B cell (primary cell): ENCODE measurements around the gene ZNF304. TPM values are rescaled to one million over a fixed set of nuclear protein-coding genes. Genes with fewer than 3 reads are reported as not detected.
A peak's percentile ranks its signal among the peaks of the same experiment; 100 is the strongest.

Experiments
- ATAC-seq: fragments of 200-7000 bp; cut with Tn5 transposase; one replicate; pipeline ENCODE4 v1.10.0; 2021; ENCODE audit warnings: low read depth, mild to moderate bottlenecking, moderate number of reproducible peaks, moderate library complexity
- CTCF ChIA-PET: fragments of 350-600 bp; sonication (Branson Sonifier 250); formaldehyde crosslinking; loops from one replicate; lab custom pipeline; 2021; ENCODE audit warnings: antibody characterized with exemption, inconsistent platforms; lab: Charles Lee
- POLR2A ChIA-PET: fragments of 350-600 bp; sonication (Branson Sonifier 250); formaldehyde crosslinking; loops from one replicate; lab custom pipeline; 2021; ENCODE audit warnings: antibody characterized with exemption; lab: Charles Lee
- DNase-seq: peaks from one replicate; pipeline ENCODE4 v3.0.0; 2013
- H2AFZ ChIP-seq: 2 replicates; pipeline ENCODE4 v1.6.1; 2012; ENCODE audit warnings: mild to moderate bottlenecking, low read depth, low read length; ENCODE audit not compliant: insufficient read depth, poor library complexity, severe bottlenecking
- H3K27ac ChIP-seq, 2 donors: 1 replicate in 1 of 2; 2 replicates in 1 of 2; pipeline ENCODE4 v1.5.1; 2012 to 2013; ENCODE audit warnings: low read length in 2 of 2, mild to moderate bottlenecking in 2 of 2, moderate library complexity in 1 of 2
- H3K27me3 ChIP-seq, 4 experiments: fragments of 200-600 bp in 1 of 4; sonication (generic) in 1 of 4; replicated peaks in 1 of 4; 1 replicate in 2 of 4; 2 replicates in 2 of 4; pipeline versions ENCODE4 v1.6.1 to v1.7.0; 2013 to 2016; ENCODE audit warnings: low read length in 3 of 4, mild to moderate bottlenecking in 2 of 4, mixed read lengths in 1 of 4, moderate library complexity in 1 of 4; ENCODE audit not compliant: insufficient read depth in 4 of 4, control insufficient read depth in 3 of 4; ENCODE audit errors: control extremely low read depth in 1 of 4
- H3K36me3 ChIP-seq, 2 experiments: replicated peaks in 1 of 2; 1 replicate in 1 of 2; 2 replicates in 1 of 2; pipeline versions ENCODE4 v1.6.1 to v1.7.1; 2013; ENCODE audit warnings: low read length in 1 of 2; ENCODE audit not compliant: insufficient read depth in 2 of 2, control insufficient read depth in 1 of 2; ENCODE audit errors: control extremely low read depth in 1 of 2, extremely low read depth in 1 of 2
- H3K4me1 ChIP-seq, 2 donors: fragments of 200-600 bp in 1 of 2; sonication (generic) in 1 of 2; 1 replicate in 1 of 2; 2 replicates in 1 of 2; pipeline versions ENCODE4 v1.5.1 to v1.6.1; 2013 to 2017; ENCODE audit warnings: low read length in 2 of 2; ENCODE audit not compliant: control insufficient read depth in 2 of 2, insufficient read depth in 2 of 2
- H3K4me2 ChIP-seq: replicated peaks from 2 replicates; pipeline ENCODE3; 2012; ENCODE audit warnings: mild to moderate bottlenecking, low read depth, low read length; ENCODE audit not compliant: poor library complexity, severe bottlenecking
- H3K4me3 ChIP-seq, 5 experiments: fragments of 200-600 bp in 1 of 5; sonication (generic) in 1 of 5; 1 replicate in 3 of 5; 2 replicates in 2 of 5; pipeline versions ENCODE4 v1.5.1 to v1.7.0; 2011 to 2016; ENCODE audit warnings: low read length in 4 of 5, mild to moderate bottlenecking in 4 of 5, low read depth in 2 of 5, control low read depth in 1 of 5, moderate library complexity in 1 of 5; ENCODE audit not compliant: insufficient read depth in 1 of 5; ENCODE audit errors: control extremely low read depth in 1 of 5, extremely low read depth in 1 of 5
- H3K79me2 ChIP-seq: fragments of 200-600 bp; sonication (generic); one replicate; pipeline ENCODE4 v1.6.0; 2016; ENCODE audit warnings: low read length; ENCODE audit not compliant: control insufficient read depth, insufficient read depth
- H3K9ac ChIP-seq: fragments of 200-600 bp; sonication (generic); 2 replicates; pipeline ENCODE4 v1.6.1; 2017; ENCODE audit warnings: mild to moderate bottlenecking, low read length, moderate library complexity
- H3K9me3 ChIP-seq, 3 donors: one replicate each; pipeline versions ENCODE4 v1.6.1 to v1.7.1; 2013; ENCODE audit warnings: low read length in 2 of 3; ENCODE audit not compliant: control insufficient read depth in 2 of 3, insufficient read depth in 1 of 3; ENCODE audit errors: control extremely low read depth in 1 of 3
- H4K20me1 ChIP-seq: 2 replicates; pipeline ENCODE4 v1.6.0; 2012; ENCODE audit warnings: mild to moderate bottlenecking, low read length; ENCODE audit not compliant: insufficient read depth, control insufficient read depth, poor library complexity, severe bottlenecking
- H3K27ac Mint-ChIP-seq: one replicate; pipeline ENCODE4 v1.8.0; 2021; ENCODE audit warnings: mixed read lengths
- H3K27me3 Mint-ChIP-seq: one replicate; pipeline ENCODE4 v1.8.0; 2021; ENCODE audit warnings: mixed read lengths
- H3K4me1 Mint-ChIP-seq: one replicate; pipeline ENCODE4 v1.8.0; 2021; ENCODE audit warnings: mixed read lengths
- H3K4me3 Mint-ChIP-seq: one replicate; pipeline ENCODE4 v1.8.0; 2021; ENCODE audit warnings: mixed read lengths
- H3K9me3 Mint-ChIP-seq: one replicate; pipeline ENCODE4 v1.8.0; 2022; ENCODE audit warnings: mixed read lengths; ENCODE audit not compliant: insufficient read depth
- CTCF ChIP-seq: fragments of 200-600 bp; IDR thresholded peaks from one replicate; pipeline ENCODE4 v1.8.0; 2022; ENCODE audit warnings: antibody characterized with exemption, mild to moderate bottlenecking
- EZH2 ChIP-seq: IDR thresholded peaks from 2 replicates; pipeline ENCODE4 v1.6.1; 2012; ENCODE audit warnings: borderline replicate concordance, low read depth, mild to moderate bottlenecking, moderate library complexity, low read length; ENCODE audit not compliant: insufficient read depth, poor library complexity, severe bottlenecking
- WGBS: methylation state at CpG from one replicate; pipeline ENCODE4 v1.1.5; 2013; ENCODE audit warnings: missing lambda C conversion rate; ENCODE audit not compliant: insufficient coverage; 5-methylcytosine and 5-hydroxymethylcytosine counted together
- intact Hi-C: fragments of 100-400 bp; cut with micrococcal nuclease; formaldehyde crosslinking; loops from one replicate; pipeline ENCODE4 v1.10.0; 2022
- polyA plus RNA-seq: library from polyadenylated mRNA; depleted of rRNA; stranded (reverse); fragments of >200 nt; gene quantifications from 2 replicates; pipeline ENCODE4 v1.2.3, GENCODE V29; 2012
- total RNA-seq, 2 donors: library from RNA; stranded (reverse); fragments of 120-200 nt in 1 of 2; gene quantifications; 1 replicate in 1 of 2; 2 replicates in 1 of 2; pipeline versions ENCODE4 v1.2.3 to v1.2.4, GENCODE V29; 2013 to 2022

Gene ZNF304
- total and polyA plus RNA-seq, 2 donors (not counting 1 experiment from before 2014, with no cell fraction given) = 5.0 to 16.2 TPM

- peaks cover 0 to 21% (median 13%) of the 10 kb centered on the region in 4 experiments for H3K27me3 ChIP-seq
- H3K9me3 Mint-ChIP-seq = peaks cover 3% of the 10 kb centered on the region
- POLR2A ChIA-PET = interaction anchor here (0.6 to 0.9 kb wide), 3 partner anchors 23 to 40 kb away, joined by 4 read pairs; partner anchors contain the start of gene ZNF460
- peaks cover 34% of the 10 kb centered on the region for H3K79me2 ChIP-seq
- peak within 1 kb of the TSS; percentile 96 for H3K4me2 ChIP-seq
- peaks cover 0 to 9% (median 2%) of the 10 kb centered on the region in 3 donors for H3K9me3 ChIP-seq
- peaks cover 19 to 23% of the 10 kb centered on the region in 2 donors for H3K4me1 ChIP-seq
- H3K4me1 Mint-ChIP-seq = peaks cover 32% of the 10 kb centered on the region
- H2AFZ ChIP-seq = peak within 1 kb of the TSS; percentile 93
- peaks cover 0 to 20% of the 10 kb centered on the region in 2 experiments for H3K36me3 ChIP-seq
- H3K27me3 Mint-ChIP-seq = peaks cover 24% of the 10 kb centered on the region
- no peaks in the 10 kb centered on the region for H4K20me1 ChIP-seq
- peak; percentile 96 for DNase-seq
- peak within 1 kb of the TSS; percentile 96 for H3K27ac Mint-ChIP-seq
- H3K4me3 Mint-ChIP-seq = peak within 1 kb of the TSS; percentile 93
- H3K27ac ChIP-seq = peak within 1 kb of the TSS; percentile 85 to 89
- H3K4me3 ChIP-seq = peak within 1 kb of the TSS; percentile 50 to 95 (median 89)
- TF ChIP-seq CTCF (no peak), EZH2 (no peak)
- intact Hi-C loops = loop anchor here (1.0 kb wide), 5 partner anchors 31 to 80 kb away; partner anchors contain the start of genes TRAPPC2B, ZNF304, ZNF460 and ZNF547
- peak; percentile 98 for ATAC-seq
- peak within 1 kb of the TSS; percentile 99 for H3K9ac ChIP-seq
- CTCF ChIA-PET = no interaction called here
- WGBS = 1% methylated on average over 65 of the region's 71 CpGs
These were observed 30.6 kb upstream of the ZNF304 start, which contains the start of gene ZNF543 for GRCh38 chr19:57320180-57321084. ZNF543 (plus strand) TSS chr19:57320472; CDS start chr19:57320854, 382 bp downstream.
